HG02610 (cell line): ENCODE data around the gene FAM181A.

Experiments
- ATAC-seq: cut with Tn5 transposase; IDR thresholded peaks from one replicate; pipeline ENCODE4 v1.9.1; 2021; ENCODE audit warnings: mild to moderate bottlenecking, moderate library complexity; ENCODE audit not compliant: unreplicated experiment

Gene FAM181A

DNA sequence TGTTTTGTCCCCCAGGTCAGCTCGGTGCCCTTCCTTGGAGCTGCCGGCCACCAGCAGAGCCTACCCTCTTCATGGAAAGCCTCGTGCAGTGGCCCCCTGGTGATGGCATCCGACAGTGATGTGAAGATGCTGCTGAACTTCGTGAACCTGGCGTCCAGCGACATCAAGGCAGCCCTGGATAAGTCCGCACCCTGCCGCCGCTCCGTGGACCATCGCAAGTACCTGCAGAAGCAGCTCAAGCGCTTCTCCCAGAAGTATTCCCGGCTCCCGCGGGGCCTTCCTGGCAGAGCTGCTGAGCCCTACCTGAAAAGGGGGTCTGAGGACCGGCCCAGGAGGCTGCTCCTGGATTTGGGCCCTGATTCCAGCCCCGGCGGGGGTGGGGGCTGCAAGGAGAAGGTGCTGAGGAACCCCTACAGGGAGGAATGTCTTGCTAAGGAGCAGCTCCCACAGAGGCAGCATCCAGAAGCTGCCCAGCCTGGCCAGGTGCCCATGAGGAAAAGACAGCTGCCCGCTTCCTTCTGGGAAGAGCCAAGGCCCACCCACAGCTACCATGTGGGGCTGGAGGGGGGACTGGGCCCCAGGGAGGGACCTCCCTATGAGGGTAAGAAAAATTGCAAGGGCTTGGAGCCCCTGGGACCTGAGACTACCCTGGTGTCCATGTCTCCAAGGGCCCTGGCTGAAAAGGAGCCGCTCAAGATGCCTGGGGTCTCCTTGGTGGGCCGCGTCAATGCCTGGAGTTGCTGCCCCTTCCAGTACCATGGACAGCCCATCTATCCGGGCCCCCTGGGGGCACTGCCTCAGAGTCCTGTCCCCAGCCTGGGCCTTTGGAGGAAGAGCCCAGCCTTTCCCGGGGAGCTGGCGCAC lies 1.3 kb downstream of the FAM181A start:
- ATAC-seq = no peak

- ATAC-seq = no peak
Measured at GRCh38 chr14:93929048-93929535, 1.9 kb downstream of the FAM181A start.

DNA sequence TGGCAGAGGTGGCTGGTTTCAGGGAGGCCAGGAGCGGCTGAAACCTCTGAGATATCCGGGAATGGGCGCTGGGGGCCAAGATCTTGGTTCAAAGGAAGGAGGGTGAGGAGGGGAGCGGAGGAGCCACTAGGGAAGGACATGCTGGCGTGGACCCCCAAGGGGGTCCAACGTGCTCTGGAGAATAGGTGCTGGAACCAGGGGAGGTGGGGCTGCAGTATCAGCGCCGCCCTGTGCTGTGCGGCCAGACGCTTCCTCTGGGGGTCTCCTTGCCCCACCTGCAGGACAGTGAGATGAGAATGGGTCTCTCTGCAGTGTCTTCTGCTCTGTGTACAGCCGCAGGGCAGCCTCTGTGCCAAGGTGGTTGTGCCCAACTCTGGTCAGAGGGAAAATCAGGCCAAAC lies 2.5 kb downstream of the FAM181A start:
- no peak for ATAC-seq

DNA sequence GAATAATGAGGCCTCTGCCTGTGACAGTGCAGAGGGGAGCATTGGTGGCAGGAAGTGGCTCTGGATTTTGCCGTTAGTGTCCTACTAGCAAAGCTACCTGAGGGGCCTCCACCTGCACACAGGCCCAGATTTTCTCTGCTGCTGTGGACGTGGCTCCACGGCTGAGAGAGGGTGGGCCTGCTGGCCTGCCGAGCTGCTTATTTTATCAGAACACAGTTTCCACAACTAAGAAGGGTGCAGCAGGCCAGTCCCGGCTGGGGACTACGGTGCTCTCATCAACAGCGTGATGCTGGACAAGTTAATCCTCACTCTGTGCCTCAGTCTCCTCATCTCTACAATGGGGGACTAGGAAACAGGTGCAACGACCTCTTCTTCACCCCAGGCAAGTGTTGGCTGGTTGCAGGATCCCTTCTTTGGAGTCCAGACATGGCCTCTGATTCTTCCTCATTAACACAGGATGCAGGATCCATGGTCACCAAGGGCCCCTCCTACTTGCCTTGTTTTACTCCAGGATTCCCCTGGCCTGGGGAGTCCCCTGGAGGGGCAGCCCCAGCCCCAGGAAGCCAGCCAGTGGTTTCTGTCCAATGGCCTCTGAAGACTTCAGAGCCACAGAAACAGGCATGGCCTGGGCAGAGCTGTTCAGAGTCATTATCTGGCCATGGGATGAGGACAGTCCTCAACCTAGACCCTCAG lies 3.3 kb downstream of the FAM181A start:
- no peak for ATAC-seq

DNA sequence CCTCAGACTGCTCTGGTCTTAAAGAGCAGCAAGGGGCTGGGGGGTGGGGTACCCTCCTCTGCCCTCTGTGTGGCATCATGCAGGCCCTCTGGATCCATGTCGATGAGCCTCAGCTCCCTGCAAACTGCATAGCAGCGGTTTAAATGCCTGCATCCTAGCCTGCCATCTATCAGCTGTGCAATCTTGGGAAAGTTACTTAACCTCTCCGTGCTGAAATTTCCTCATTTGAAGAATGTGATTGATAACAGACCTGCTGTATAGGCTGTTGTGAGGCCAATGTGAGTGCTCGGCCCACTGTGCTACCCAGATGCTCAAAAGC lies 3.8 kb downstream of the FAM181A start:
- ATAC-seq = no peak

GRCh38 chr14:93932642-93933041 lies 5.5 kb downstream of the FAM181A start:
- no peak for ATAC-seq

GRCh38 chr14:93935213-93935612 lies 8.1 kb downstream of the FAM181A start:
- no peak for ATAC-seq

DNA sequence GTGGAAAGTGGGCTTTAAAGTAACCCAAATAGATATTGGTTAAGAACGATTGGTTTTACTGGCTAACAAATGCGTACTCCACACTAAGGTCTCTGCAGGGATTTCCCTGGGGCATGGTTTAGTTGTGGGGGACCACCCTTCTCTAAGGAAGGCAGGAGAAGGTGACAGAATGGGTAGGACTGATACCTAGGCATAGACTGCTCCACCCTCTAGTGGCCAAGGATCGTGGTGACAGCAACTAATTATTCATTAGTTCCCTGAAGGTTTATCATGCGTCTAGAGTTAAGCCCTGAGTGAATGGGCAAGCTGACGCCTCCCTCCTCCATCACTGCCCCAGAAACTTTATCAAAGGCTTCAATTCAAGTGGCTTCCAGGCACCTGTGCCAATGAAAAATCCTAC lies 9.1 kb downstream of the FAM181A start:
- ATAC-seq = no peak

GRCh38 chr14:93936926-93937325 lies 9.8 kb downstream of the FAM181A start:
- no peak for ATAC-seq

GRCh38 chr14:93937519-93937918 lies 10.4 kb downstream of the FAM181A start:
- no peak for ATAC-seq

DNA sequence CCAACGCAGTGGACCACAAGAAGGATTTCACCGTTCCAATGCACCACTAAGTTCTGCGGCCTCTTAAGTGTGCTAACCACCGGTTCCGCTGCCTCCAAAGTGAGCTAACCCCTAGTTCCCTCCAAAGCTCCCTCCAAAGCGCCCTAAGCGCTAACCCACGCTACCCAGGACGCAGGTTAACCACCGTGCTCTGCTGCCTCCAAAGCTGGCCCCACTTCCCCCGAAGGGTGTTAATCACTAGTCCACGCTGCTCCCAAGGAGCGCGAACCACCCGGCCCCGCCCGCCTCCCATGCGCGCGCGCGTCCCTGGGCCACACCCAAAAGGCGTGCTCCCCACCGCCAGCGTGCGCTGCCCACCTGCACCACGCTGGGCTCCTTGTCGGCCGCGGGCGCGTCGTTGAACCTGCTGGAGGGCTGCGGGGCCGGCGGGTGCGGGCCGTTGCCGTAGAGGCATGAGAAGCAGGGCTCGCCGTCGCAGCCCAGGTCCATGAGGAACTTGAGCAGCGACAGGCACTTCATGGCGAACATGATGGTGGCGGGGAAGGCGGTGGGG lies 11.7 kb downstream of the FAM181A start:
- no peak for ATAC-seq

GRCh38 chr14:93939304-93940229 lies 12.4 kb downstream of the FAM181A start:
- peak; percentile 86 for ATAC-seq

GRCh38 chr14:93940437-93940836 lies 13.3 kb downstream of the FAM181A start:
- ATAC-seq = no peak

DNA sequence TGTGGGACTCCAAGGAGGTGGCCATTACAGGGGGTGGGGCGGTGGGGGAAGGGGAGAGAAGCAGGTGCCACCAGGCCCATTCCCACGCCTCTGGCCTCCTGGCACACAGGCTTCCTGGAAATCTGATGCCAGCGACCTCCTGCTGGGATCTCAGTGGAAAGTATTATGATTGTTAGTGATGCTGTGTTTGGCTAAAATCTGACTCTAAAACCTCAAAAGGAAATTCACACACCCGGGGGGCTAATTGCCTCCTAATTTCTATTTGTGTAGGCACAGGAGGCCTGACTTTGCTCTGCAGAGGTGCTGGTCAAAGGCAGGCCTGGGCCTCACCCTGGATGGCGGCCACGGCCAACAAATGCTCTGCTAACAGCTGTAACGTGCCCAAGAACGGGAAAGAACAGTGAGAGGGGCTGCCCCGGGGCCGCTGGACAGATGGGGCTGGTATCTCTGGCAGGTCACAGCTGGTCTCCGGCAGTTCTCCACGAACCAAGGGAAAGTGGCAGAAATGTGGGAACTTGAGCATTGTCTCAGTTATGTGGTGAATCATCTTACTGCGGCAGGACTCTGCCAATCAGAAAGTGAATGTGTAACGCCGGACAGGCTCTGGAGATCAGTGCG lies 14.3 kb downstream of the FAM181A start:
- no peak for ATAC-seq

- ATAC-seq = no peak
Measured at GRCh38 chr14:93943052-93943451, 15.9 kb downstream of the FAM181A start.

- no peak for ATAC-seq
Measured at GRCh38 chr14:93943930-93944329, 16.8 kb downstream of the FAM181A start.

DNA sequence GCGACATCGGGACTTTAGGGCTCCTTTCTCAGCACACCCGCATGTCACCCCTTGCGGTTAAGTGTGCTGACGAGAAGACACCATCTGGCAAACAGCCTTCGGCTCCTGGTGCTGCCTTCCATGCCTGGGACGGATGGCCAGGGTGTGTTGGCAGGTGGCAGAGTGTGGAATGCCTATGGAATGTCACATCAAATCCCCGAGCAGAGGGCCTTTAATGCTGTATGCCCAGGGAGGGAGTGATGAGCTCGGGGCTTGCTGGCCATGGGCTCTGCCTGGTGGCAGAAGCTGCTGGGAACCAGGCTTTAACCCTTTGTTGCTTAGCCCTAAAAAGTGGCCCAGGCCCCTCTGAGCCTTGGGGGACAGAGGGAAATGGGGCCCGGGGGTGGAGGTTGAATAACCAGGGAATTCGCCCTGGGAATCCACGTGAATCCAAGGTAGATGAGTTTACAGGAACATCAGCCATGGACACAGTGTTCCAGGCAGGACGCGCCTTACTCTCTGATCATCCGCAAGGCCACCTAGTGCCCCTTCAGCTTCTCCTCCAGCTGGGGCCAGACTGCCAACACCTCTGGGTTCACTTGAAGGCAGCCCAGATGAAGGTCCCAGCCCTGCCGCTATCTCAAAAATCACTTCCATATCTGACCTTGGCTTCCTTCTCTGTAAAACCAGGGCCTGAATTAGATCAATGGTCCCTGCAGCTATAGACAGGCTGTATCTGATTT lies 17.4 kb downstream of the FAM181A start:
- no peak for ATAC-seq

- no peak for ATAC-seq
Measured at GRCh38 chr14:93945070-93945399, 17.9 kb downstream of the FAM181A start.

GRCh38 chr14:93946104-93946503 lies 19.0 kb downstream of the FAM181A start:
- no peak for ATAC-seq

GRCh38 chr14:93946541-93947090 lies 19.5 kb downstream of the FAM181A start:
- no peak for ATAC-seq
